ENCODE results near the gene MRGPRF. TPM values are rescaled to one million over a fixed set of nuclear protein-coding genes. Genes with fewer than 3 reads are reported as not detected.

Gene MRGPRF
- total and polyA plus RNA-seq, 2 of the 8 experiments (the other 6 are each of a cell fraction or from before 2014, with no cell fraction given): 7.5 to 11.0 TPM

DNA sequence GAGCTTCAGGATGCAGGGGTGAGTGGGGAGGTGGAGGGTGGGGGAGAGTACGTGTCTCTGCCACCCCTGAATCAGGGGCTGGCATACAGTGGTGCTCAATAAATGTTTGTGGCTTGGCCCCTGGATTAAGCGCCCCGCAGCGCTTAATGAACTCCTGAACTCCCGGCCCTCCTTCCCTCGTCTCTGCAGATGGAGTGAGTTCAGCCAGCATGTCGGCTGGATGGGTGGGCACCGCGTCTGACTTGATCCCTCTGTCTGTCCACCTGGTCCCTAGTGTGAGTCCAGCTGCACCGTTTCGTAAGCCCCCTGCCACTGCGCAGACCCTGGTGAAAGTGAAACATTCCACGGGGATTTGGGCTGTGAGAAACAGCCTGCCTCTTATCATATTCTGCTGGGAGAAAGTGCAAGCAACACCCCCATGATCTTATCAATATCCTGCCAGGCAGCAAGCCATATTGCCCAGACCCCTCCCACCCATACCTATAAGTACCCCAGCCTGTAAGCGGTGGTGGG is 20.2 kb downstream of the MRGPRF start:
- DNase-seq (ENCODE audit: low read depth in 1 of 2, low spot score in 2 of 2): peak in 1 of 2 experiments; percentile 37
- CTCF ChIA-PET (ENCODE audit: partially characterized antibody): no interaction called here
- no peak for TF ChIP-seq TEAD4 (IDR thresholded peaks at IDR 0.05; ENCODE audit: low read depth, low read length)

More for the DNA sequence above, 20.2 kb downstream of the MRGPRF start:
- H3K4me1 ChIP-seq (replicated peaks in 1 of 4; ENCODE audit: control insufficient read depth in 3 of 4, insufficient read depth in 4 of 4, low read length in 3 of 4): no peaks in the 10 kb centered on the region
- no peak overlapping the region; the same call in 1 of the 2 replicates for H2BK5ac ChIP-seq (ENCODE audit: low read depth, low read length)
- no peak overlapping the region for H3K4ac ChIP-seq (replicated peaks; ENCODE audit: insufficient read length, low read depth, low read length)
- no peaks in the 10 kb centered on the region for H3K27me3 ChIP-seq (replicated peaks in 1 of 4; ENCODE audit: control insufficient read depth in 3 of 4, extremely low read depth in 1 of 4, insufficient read depth in 3 of 4, low read length in 3 of 4)
- no peak overlapping the region for H2BK20ac ChIP-seq (ENCODE audit: low read length)
- no peak overlapping the region for H3K4me2 ChIP-seq (ENCODE audit: insufficient read depth in 1 of 2, low read depth in 2 of 2, low read length in 2 of 2)
- no peak overlapping the region for H3K23ac ChIP-seq (ENCODE audit: insufficient read length)
- no peak overlapping the region for H3K9ac ChIP-seq (replicated peaks in 1 of 4; ENCODE audit: extremely low read depth in 1 of 4, low read depth in 3 of 4, low read length in 3 of 4)
- no peaks in the 10 kb centered on the region for H3K36me3 ChIP-seq (ENCODE audit: control insufficient read depth in 2 of 4, insufficient read depth in 4 of 4, low read length in 3 of 4)
- no peak overlapping the region for H3K27ac ChIP-seq (ENCODE audit: low read depth, low read length)
- WGBS, 2 experiments (ENCODE audit: extremely low coverage in 1 of 2, insufficient coverage in 1 of 2, insufficient read length in 1 of 2, insufficient replicate concordance in 2 of 2, low coverage in 1 of 2, low lambda C conversion rate in 2 of 2, missing lambda C conversion rate in 1 of 2): 85% methylated on average over 10 of the region's 14 CpGs; no CpG with 5 or more reads in 1 of the 2 experiments
- no peaks in the 10 kb centered on the region for H3K79me2 ChIP-seq (ENCODE audit: control insufficient read depth in 1 of 2, insufficient read depth in 2 of 2, low read length in 2 of 2)
- H2BK15ac ChIP-seq (ENCODE audit: low read length): no peak overlapping the region
- H2AFZ ChIP-seq (ENCODE audit: low read length): no peak overlapping the region
- no peak overlapping the region for H3K18ac ChIP-seq (ENCODE audit: extremely low read depth, low read length)
- no peak overlapping the region for H3K56ac ChIP-seq (replicated peaks; ENCODE audit: insufficient read length, low read depth, low read length)
- H2AK5ac ChIP-seq (ENCODE audit: low read depth, low read length): no peak overlapping the region
- no peak overlapping the region for H2BK120ac ChIP-seq (replicated peaks; ENCODE audit: low read depth, low read length)
- H4K8ac ChIP-seq (ENCODE audit: extremely low read depth, insufficient read depth, low read length): no peak overlapping the region
- no peaks in the 10 kb centered on the region for H3K23me2 ChIP-seq (ENCODE audit: low read depth, low read length)
- H4K91ac ChIP-seq (replicated peaks; ENCODE audit: insufficient read length, low read length): no peak overlapping the region
- H3K4me3 ChIP-seq (ENCODE audit: extremely low read depth in 1 of 4, insufficient read depth in 2 of 4, low read depth in 3 of 4, low read length in 4 of 4): no peak overlapping the region
- H3K9me3 ChIP-seq (ENCODE audit: insufficient read depth in 2 of 2, low read depth in 1 of 2, low read length in 1 of 2): no peaks in the 10 kb centered on the region
- no peak overlapping the region for H2BK12ac ChIP-seq (ENCODE audit: low read depth, low read length)
- POLR2A ChIA-PET (ENCODE audit: partially characterized antibody): interaction anchor here (0.5 to 1.1 kb wide), 3 partner anchors 9 to 1204 kb away, joined by 3 to 4 read pairs (median 4); no protein-coding TSS in a partner anchor
- H4K5ac ChIP-seq (ENCODE audit: insufficient read length, low read depth, low read length): no peak overlapping the region
- no peaks in the 10 kb centered on the region for H3K79me1 ChIP-seq (ENCODE audit: low read depth, low read length)
- FAIRE-seq: no peak
- H4K20me1 ChIP-seq (replicated peaks in 1 of 2; ENCODE audit: control insufficient read depth in 1 of 2, insufficient read depth in 2 of 2, low read length in 2 of 2): peaks cover 0 to 2% of the 10 kb centered on the region in 2 experiments
- H3K14ac ChIP-seq (ENCODE audit: insufficient read length): no peak overlapping the region

Measured in H1 (cell line).